HepG2 (cell line): Measurements from ENCODE around the gene SLC35B1. TPM values are rescaled to one million over a fixed set of nuclear protein-coding genes. Genes with fewer than 3 reads are reported as not detected.

Experiments used
- ATF7 ChIP-seq, 2 experiments: fragments of 450-650 bp in 1 of 2; sonication (generic) in 1 of 2; formaldehyde crosslinking in 1 of 2; IDR thresholded peaks; 2 replicates each; pipeline versions ENCODE4 v1.4.0 to v1.6.1; 2016 to 2020; ENCODE audit warnings: antibody characterized with exemption in 1 of 2, mild to moderate bottlenecking in 1 of 2, missing genetic modification reagents in 1 of 2
- BHLHE40 ChIP-seq: IDR thresholded peaks from 2 replicates; pipeline ENCODE4 v1.6.1; 2011; ENCODE audit warnings: low read length, improper control_type of control experiment
- CBX5 ChIP-seq: sonication (generic); formaldehyde crosslinking; IDR thresholded peaks from 2 replicates; pipeline ENCODE4 v1.4.0; 2020; ENCODE audit warnings: missing genetic modification reagents, borderline replicate concordance
- CREM ChIP-seq, 2 experiments: sonication (generic) in 1 of 2; formaldehyde crosslinking in 1 of 2; IDR thresholded peaks; 2 replicates each; pipeline versions ENCODE4 v1.4.0 to v1.6.1; 2016 to 2020; ENCODE audit warnings: antibody characterized with exemption in 1 of 2, mild to moderate bottlenecking in 1 of 2, missing genetic modification reagents in 1 of 2
- GRHL1 ChIP-seq: sonication (generic); formaldehyde crosslinking; conservative IDR thresholded peaks from 2 replicates; pipeline ENCODE4 v1.8.0; 2022; ENCODE audit warnings: missing genetic modification reagents
- HOXA9 ChIP-seq: sonication (generic); formaldehyde crosslinking; IDR thresholded peaks from 2 replicates; pipeline ENCODE4 v1.8.1; 2022; ENCODE audit warnings: missing genetic modification reagents, mild to moderate bottlenecking, moderate library complexity, borderline replicate concordance
- MED13 ChIP-seq: sonication (generic); formaldehyde crosslinking; IDR thresholded peaks from 2 replicates; pipeline ENCODE4 v1.5.0; 2020; ENCODE audit warnings: missing genetic modification reagents
- THYN1 ChIP-seq: sonication (generic); formaldehyde crosslinking; IDR thresholded peaks from 2 replicates; pipeline ENCODE4 v1.8.1; 2023; ENCODE audit warnings: low read depth, mild to moderate bottlenecking, moderate library complexity, missing genetic modification reagents, borderline replicate concordance
- ZBTB4 ChIP-seq: sonication (generic); formaldehyde crosslinking; IDR thresholded peaks from 2 replicates; pipeline ENCODE4 v1.4.0; 2020; ENCODE audit warnings: missing genetic modification reagents, mild to moderate bottlenecking, borderline replicate concordance
- ZEB1 ChIP-seq: IDR thresholded peaks from 2 replicates; pipeline ENCODE4 v1.6.1; 2012; ENCODE audit warnings: mild to moderate bottlenecking, low read depth, inconsistent platforms; ENCODE audit not compliant: insufficient replicate concordance
- ZNF101 ChIP-seq: sonication (generic); formaldehyde crosslinking; IDR thresholded peaks from 2 replicates; pipeline ENCODE4 v1.4.0; 2020; ENCODE audit warnings: mild to moderate bottlenecking, low read depth, missing genetic modification reagents, borderline replicate concordance
- ZNF138 ChIP-seq: sonication (generic); formaldehyde crosslinking; IDR thresholded peaks from 2 replicates; pipeline ENCODE4 v1.5.0; 2020; ENCODE audit warnings: mild to moderate bottlenecking, low read depth, missing genetic modification reagents
- ZNF274 ChIP-seq: sonication (generic); formaldehyde crosslinking; IDR thresholded peaks from 2 replicates; pipeline ENCODE4 v1.5.1; 2020; ENCODE audit warnings: mild to moderate bottlenecking, missing genetic modification reagents
- ZNF335 ChIP-seq: sonication (generic); formaldehyde crosslinking; IDR thresholded peaks from 2 replicates; pipeline ENCODE4 v1.4.0; 2020; ENCODE audit warnings: missing genetic modification reagents
- ZNF354B ChIP-seq: sonication (generic); formaldehyde crosslinking; IDR thresholded peaks from 2 replicates; pipeline ENCODE4 v1.8.0; 2022; ENCODE audit warnings: mild to moderate bottlenecking, missing genetic modification reagents
- ZNF460 ChIP-seq: sonication (generic); formaldehyde crosslinking; IDR thresholded peaks from 2 replicates; pipeline ENCODE4 v1.5.1; 2020; ENCODE audit warnings: missing genetic modification reagents, mild to moderate bottlenecking, borderline replicate concordance
- ZNF670 ChIP-seq: sonication (generic); formaldehyde crosslinking; IDR thresholded peaks from 2 replicates; pipeline ENCODE4 v1.8.0; 2022; ENCODE audit warnings: mild to moderate bottlenecking, missing genetic modification reagents, borderline replicate concordance
- ZNF761 ChIP-seq: sonication (generic); formaldehyde crosslinking; conservative IDR thresholded peaks from 2 replicates; pipeline ENCODE4 v1.4.0; 2020; ENCODE audit warnings: mild to moderate bottlenecking, missing genetic modification reagents
- polyA plus RNA-seq, 8 experiments: library from polyadenylated mRNA; depleted of rRNA in 3 of 8; stranded (reverse) in 7 of 8; unstranded in 1 of 8; fragments of >200 nt; fragmentation: Illumina TruSeq in 4 of 8; extraction: Trizol in 4 of 8; gene quantifications; 2 replicates each; pipeline versions ENCODE4 v1.2.1 to v1.2.3, GENCODE V29; 2011 to 2016; ENCODE audit warnings: low read depth in 4 of 8, missing spikeins in 1 of 8, mixed read lengths in 1 of 8; ENCODE audit not compliant: insufficient read depth in 1 of 8
- total RNA-seq, 5 experiments: library from RNA; depleted of rRNA; stranded (reverse); fragments of >200 nt; fragmentation: Illumina TruSeq; extraction: Trizol; gene quantifications; 2 replicates each; pipeline ENCODE4 v1.2.3, GENCODE V29; 2016; ENCODE audit warnings: low read depth in 1 of 5
- TF ChIP-seq, protein P1 (sequence below): sonication (generic); formaldehyde crosslinking; IDR thresholded peaks from 2 replicates; pipeline ENCODE4 v1.5.0; 2020; ENCODE audit warnings: mild to moderate bottlenecking, low read depth, missing genetic modification reagents, borderline replicate concordance
- TF ChIP-seq, protein P2 (sequence below): sonication (generic); formaldehyde crosslinking; conservative IDR thresholded peaks from 2 replicates; pipeline ENCODE4 v1.4.0; 2020; ENCODE audit warnings: missing genetic modification reagents
- TF ChIP-seq, protein P3 (sequence below): IDR thresholded peaks from 2 replicates; pipeline ENCODE4 v1.6.1; 2016; ENCODE audit warnings: missing compliant biosample characterization, missing genetic modification reagents, borderline replicate concordance

Gene SLC35B1
- total and polyA plus RNA-seq, 2 of the 13 experiments (the other 11 are each of a cell fraction or from before 2014, with no cell fraction given) = 99.6 to 113 TPM

GRCh38 chr17:49703557-49704277 lies 4.0 kb downstream of the SLC35B1 start (continued):
- TF ChIP-seq THYN1 (CRISPR knock-in tag) = no peak
- no peak for TF ChIP-seq ZNF101 (CRISPR knock-in tag)
- no peak for TF ChIP-seq ZNF761 (CRISPR knock-in tag)
- no peak for TF ChIP-seq MED13 (CRISPR knock-in tag)
- TF ChIP-seq ZNF354B (CRISPR knock-in tag) = no peak
- TF ChIP-seq, protein P1, sequence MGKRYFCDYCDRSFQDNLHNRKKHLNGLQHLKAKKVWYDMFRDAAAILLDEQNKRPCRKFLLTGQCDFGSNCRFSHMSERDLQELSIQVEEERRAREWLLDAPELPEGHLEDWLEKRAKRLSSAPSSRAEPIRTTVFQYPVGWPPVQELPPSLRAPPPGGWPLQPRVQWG (CRISPR knock-in tag) = no peak
- TF ChIP-seq, protein P2, sequence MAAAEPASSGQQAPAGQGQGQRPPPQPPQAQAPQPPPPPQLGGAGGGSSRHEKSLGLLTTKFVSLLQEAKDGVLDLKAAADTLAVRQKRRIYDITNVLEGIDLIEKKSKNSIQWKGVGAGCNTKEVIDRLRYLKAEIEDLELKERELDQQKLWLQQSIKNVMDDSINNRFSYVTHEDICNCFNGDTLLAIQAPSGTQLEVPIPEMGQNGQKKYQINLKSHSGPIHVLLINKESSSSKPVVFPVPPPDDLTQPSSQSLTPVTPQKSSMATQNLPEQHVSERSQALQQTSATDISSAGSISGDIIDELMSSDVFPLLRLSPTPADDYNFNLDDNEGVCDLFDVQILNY (CRISPR knock-in tag) = no peak
- TF ChIP-seq ZNF460 (CRISPR knock-in tag) = no peak
- no peak for TF ChIP-seq BHLHE40
- no peak for TF ChIP-seq HOXA9 (CRISPR knock-in tag)
- TF ChIP-seq ZNF274 (CRISPR knock-in tag) = no peak
- no peak for TF ChIP-seq ZBTB4 (CRISPR knock-in tag)
- no peak for TF ChIP-seq ZEB1
- peak; percentile 96 for TF ChIP-seq ZNF335 (CRISPR knock-in tag)
- no peak for TF ChIP-seq ATF7 (IDR thresholded peaks at IDR 0.05)
- TF ChIP-seq ATF7 (CRISPR knock-in tag; IDR thresholded peaks at IDR 0.05) = no peak
- no peak for TF ChIP-seq ZNF138 (CRISPR knock-in tag)
- no peak for TF ChIP-seq ZNF670
- TF ChIP-seq, protein P3, sequence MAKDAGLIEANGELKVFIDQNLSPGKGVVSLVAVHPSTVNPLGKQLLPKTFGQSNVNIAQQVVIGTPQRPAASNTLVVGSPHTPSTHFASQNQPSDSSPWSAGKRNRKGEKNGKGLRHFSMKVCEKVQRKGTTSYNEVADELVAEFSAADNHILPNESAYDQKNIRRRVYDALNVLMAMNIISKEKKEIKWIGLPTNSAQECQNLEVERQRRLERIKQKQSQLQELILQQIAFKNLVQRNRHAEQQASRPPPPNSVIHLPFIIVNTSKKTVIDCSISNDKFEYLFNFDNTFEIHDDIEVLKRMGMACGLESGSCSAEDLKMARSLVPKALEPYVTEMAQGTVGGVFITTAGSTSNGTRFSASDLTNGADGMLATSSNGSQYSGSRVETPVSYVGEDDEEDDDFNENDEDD (CRISPR knock-in tag) = peak; percentile 46; the same call in 1 of the 2 replicates
- TF ChIP-seq CREM (IDR thresholded peaks at IDR 0.05) = no peak
- TF ChIP-seq CREM (CRISPR knock-in tag; IDR thresholded peaks at IDR 0.05) = no peak
- TF ChIP-seq GRHL1 = no peak
- TF ChIP-seq CBX5 (CRISPR knock-in tag) = no peak; the same call in 1 of the 2 replicates
